AG04449 (cell line): ENCODE measurements around the gene CHST14.
"Not testable (repeated sequence)": the region's sequence is repeated elsewhere in the genome, so short reads cannot be mapped to it uniquely, and the experiment has no call there.

ENCODE experiments used
- CTCF ChIA-PET: fragments of 350-600 bp; formaldehyde crosslinking; extraction: SDS; loops from one replicate; lab custom pipeline; 2021; ENCODE audit warnings: antibody characterized with exemption; lab: Yijun Ruan, JAX
- POLR2A ChIA-PET: fragments of 400-600, 350-600 bp; formaldehyde crosslinking; extraction: SDS; loops from one replicate; lab custom pipeline; 2020; ENCODE audit warnings: antibody characterized with exemption, inconsistent platforms; lab: Yijun Ruan, JAX
- DNase-seq: peaks from one replicate; pipeline ENCODE4 v3.0.0-alpha.2; 2010; ENCODE audit warnings: low read depth, low spot score
- H3K4me3 ChIP-seq: 2 replicates; pipeline ENCODE4 v1.5.1; 2011; ENCODE audit warnings: low read depth, mild to moderate bottlenecking, control low read depth, low read length
- TF ChIP-seq, protein P1 (sequence below): IDR thresholded peaks from one replicate; pipeline ENCODE4 v1.5.1; 2011; ENCODE audit warnings: mild to moderate bottlenecking, moderate library complexity, low read length, control low read depth, inconsistent platforms; ENCODE audit not compliant: insufficient read depth; ENCODE audit errors: missing control alignments

Gene CHST14

DNA sequence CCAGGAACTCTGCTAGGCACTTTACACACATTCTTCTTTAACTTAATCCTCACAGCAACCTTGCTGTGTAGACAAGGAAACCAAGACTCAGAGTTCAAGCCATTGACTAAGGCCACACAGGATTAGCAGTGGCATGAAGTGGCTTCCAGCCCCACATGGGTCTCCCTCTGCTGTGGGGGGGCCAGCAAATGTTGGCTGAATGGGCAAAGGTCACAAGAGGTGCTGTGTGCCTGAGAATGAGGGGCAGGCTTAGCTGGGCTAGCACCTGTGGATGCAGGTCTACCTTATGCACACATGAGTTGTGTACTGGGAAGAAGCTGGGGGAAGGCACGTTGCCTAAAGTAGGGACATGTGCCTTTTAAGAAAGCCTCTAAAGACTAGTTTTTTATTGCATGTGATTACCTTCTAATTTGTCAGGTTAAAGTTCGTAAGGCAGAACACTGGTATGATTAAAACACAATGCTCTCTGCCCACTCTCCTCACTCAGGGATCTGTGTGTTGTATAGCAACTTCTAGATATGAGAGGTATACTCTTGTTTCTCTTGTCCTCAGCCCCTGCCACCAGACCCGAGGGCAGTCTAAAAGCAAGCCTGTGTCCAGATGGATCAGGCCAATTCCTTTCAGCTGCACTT, 19.1 kb upstream of the CHST14 start:
- TF ChIP-seq, protein P1, sequence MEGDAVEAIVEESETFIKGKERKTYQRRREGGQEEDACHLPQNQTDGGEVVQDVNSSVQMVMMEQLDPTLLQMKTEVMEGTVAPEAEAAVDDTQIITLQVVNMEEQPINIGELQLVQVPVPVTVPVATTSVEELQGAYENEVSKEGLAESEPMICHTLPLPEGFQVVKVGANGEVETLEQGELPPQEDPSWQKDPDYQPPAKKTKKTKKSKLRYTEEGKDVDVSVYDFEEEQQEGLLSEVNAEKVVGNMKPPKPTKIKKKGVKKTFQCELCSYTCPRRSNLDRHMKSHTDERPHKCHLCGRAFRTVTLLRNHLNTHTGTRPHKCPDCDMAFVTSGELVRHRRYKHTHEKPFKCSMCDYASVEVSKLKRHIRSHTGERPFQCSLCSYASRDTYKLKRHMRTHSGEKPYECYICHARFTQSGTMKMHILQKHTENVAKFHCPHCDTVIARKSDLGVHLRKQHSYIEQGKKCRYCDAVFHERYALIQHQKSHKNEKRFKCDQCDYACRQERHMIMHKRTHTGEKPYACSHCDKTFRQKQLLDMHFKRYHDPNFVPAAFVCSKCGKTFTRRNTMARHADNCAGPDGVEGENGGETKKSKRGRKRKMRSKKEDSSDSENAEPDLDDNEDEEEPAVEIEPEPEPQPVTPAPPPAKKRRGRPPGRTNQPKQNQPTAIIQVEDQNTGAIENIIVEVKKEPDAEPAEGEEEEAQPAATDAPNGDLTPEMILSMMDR, result no peak
- CTCF ChIA-PET, result interaction anchor here (4.1 kb wide), 1 partner anchor 11 kb away, joined by 25 read pairs; the partner anchor contains the start of gene BAHD1
- no peak overlapping the region for H3K4me3 ChIP-seq
- DNase-seq, result no peak
- POLR2A ChIA-PET, result interaction anchor here (0.6 kb wide), 1 partner anchor 353 kb away, joined by 3 read pairs; no protein-coding TSS in a partner anchor

DNA sequence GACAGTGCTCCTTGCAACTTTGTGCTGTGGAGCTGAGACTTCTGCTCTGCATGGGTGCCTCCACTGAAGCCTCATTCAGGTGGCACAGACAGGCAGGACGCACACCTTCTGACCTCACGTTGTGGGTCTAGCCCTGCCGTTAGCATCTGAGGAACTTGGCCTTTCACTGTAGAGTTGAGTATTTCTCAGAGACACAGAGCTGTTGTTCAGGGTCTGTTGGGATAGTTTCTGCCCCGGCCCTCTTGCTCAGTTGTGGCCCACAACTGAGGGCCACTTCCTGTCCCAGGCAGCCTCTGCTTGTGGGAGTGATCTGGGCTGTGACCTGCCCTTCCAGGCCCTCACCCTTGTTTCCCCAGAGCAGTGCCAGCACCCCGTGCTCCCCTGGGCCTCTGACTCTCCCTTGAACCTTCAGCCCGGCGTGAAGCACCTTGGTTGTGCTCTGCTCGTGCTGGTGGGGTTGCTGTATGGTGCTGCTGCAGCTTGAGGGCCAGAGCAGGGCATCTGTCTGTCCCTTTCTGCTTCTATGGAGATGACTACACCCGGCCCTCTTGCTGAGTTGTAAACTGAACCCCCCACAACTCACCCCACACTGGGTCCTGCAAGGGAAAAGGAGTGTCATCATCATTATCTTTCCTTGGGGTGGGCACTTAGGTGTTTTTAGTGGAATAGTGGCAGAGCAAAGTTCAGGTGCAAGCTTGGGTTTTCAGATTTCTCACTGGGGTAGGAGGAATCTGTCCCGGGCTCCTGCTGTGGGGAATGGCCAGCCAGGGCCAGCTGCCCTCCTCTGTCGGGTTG, 18.3 kb upstream of the CHST14 start:
- DNase-seq, result no peak
- ChIA-PET POLR2A (no interaction called here), CTCF (interaction anchor here (0.9 to 4.1 kb wide), 3 partner anchors 12 to 172 kb away, joined by 3 to 25 read pairs (median 5); partner anchors contain the start of gene BAHD1)
- H3K4me3 ChIP-seq, result no peak overlapping the region
- TF ChIP-seq, protein P1, result no peak

DNA sequence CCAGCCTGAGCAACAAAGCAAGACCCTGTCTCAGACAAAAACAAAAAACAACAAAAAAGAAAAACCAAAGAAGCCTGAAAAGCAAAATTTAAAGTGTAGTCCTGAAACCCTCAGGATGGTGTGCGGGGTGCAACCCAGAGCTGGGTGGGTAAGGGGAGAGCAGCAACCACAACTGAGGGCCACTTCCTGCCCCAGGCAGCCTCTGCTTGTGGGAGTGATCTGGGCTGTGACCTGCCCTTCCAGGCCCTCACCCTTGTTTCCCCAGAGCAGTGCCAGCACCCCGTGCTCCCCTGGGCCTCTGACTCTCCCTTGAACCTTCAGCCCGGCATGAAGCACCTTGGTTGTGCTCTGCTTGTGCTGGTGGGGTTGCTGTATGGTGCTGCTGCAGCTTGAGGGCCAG, 16.8 kb upstream of the CHST14 start:
- CTCF ChIA-PET, result interaction anchor here (1.0 to 2.3 kb wide), 3 partner anchors 10 to 19 kb away, joined by 3 to 5 read pairs (median 3); no protein-coding TSS in a partner anchor
- POLR2A ChIA-PET, DNase-seq, H3K4me3 ChIP-seq: not testable (repeated sequence)

DNA sequence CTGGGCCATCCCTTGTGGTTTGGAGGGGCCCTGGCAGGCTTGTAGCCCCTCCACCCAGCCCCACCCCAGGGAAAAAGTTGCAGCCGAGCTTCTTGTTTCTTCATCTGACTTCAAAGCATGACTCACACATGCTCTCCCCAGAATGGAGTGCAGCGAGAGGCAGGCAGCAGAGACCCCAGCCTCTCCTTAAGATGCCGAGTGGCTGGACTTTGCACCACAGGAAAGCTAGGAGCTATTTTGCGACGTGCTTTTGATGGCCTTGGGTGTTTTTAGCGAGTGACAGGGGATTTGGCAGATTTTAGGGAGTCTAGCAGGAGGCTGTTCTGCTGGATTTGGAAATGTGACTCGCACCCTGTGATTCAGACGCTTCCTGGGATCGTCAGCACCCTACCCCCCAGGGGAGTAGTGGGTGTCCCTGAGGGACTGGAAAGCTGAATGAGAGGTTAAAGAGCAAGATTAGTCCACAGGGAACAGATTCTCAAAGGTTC, 15.8 kb upstream of the CHST14 start:
- no peak for DNase-seq
- ChIA-PET CTCF (interaction anchor here (1.0 to 1.2 kb wide), 3 partner anchors 9 to 238 kb away, joined by 3 read pairs; no protein-coding TSS in a partner anchor), POLR2A (interaction anchor here (1.1 kb wide), 1 partner anchor 502 kb away, joined by 4 read pairs; no protein-coding TSS in a partner anchor)
- H3K4me3 ChIP-seq, result peak overlapping the region; percentile 12; the same call in 1 of the 2 replicates
- TF ChIP-seq, protein P1, result no peak

DNA sequence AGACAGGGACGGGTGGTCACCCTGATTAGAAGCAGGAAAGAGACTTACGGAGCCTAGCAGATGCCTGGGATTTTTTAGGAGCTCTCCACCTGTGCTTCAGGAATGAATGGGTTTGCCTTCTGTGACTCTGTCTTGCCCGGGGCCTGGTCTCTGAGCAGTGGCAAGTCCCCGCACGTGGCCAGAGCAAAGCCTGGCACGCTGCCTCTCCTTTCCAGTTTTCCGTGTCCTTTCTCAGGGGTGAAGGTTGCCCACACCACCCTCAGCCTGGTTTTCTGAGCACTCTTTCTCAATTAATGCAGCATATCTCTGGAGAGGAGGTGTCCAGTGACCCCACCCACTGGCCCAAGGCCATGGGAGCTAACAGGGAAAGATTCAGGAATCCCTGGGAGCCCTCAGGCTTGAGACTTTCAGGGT, 14.5 kb upstream of the CHST14 start:
- no peak overlapping the region for H3K4me3 ChIP-seq
- no peak for DNase-seq
- POLR2A ChIA-PET, result no interaction called here
- TF ChIP-seq, protein P1, result no peak
- CTCF ChIA-PET, result interaction anchor here (1.1 to 1.3 kb wide), 3 partner anchors 14 to 181 kb away, joined by 3 to 5 read pairs (median 3); partner anchors contain the start of gene CHST14

DNA sequence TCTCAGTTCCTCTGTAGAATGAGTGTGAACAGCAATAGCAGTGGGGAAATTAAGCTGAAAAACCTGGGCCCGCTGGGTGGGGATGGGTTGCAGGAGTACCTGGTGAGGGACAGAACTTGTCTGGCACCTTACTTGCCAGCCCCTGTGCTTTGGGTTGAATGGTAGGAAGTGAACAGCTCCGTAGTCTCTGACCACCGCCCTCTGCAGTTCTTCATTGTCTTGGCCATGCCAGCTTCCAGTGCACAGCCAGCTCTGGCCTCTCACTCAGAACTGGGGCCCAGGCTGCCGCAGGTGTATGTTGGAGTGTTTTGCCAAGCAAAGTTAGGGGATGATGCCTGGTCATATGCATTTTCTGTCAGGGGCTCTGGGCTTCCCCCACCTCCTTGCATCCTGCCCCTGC, 14.0 kb upstream of the CHST14 start:
- POLR2A ChIA-PET, result no interaction called here
- TF ChIP-seq, protein P1, result no peak
- CTCF ChIA-PET, result interaction anchor here (1.1 to 1.3 kb wide), 3 partner anchors 14 to 182 kb away, joined by 3 to 5 read pairs (median 3); partner anchors contain the start of gene CHST14
- DNase-seq, result no peak
- no peak overlapping the region for H3K4me3 ChIP-seq
